Stomach (tissue), 4 donors: ENCODE measurements around the gene TSC22D4.

Experiments
- EP300 ChIP-seq: sonication (generic); formaldehyde crosslinking; IDR thresholded peaks from one replicate; pipeline ENCODE4 v1.6.1; 2017; ENCODE audit warnings: antibody characterized with exemption
- POLR2A ChIP-seq, 4 donors: fragments of 450-650 bp; IDR thresholded peaks; one replicate each; pipeline ENCODE4 v1.6.1; 2016; ENCODE audit warnings: antibody characterized with exemption in 4 of 4, control low read depth in 2 of 4, mild to moderate bottlenecking in 1 of 4, moderate library complexity in 1 of 4
- POLR2AphosphoS5 ChIP-seq, 3 donors: sonication (generic); formaldehyde crosslinking; IDR thresholded peaks; one replicate each; pipeline ENCODE4 v1.6.1; 2016; ENCODE audit warnings: antibody characterized with exemption in 3 of 3
- TF ChIP-seq, protein P1 (sequence below), 7 experiments: fragments of 450-650 bp in 4 of 7; fragments of 200-600 bp in 3 of 7; sonication (generic) in 3 of 7; IDR thresholded peaks; one replicate each; pipeline ENCODE4 v1.5.1; 2016 to 2019; ENCODE audit warnings: antibody characterized with exemption in 7 of 7, control low read depth in 2 of 7, mild to moderate bottlenecking in 1 of 7

DNA sequence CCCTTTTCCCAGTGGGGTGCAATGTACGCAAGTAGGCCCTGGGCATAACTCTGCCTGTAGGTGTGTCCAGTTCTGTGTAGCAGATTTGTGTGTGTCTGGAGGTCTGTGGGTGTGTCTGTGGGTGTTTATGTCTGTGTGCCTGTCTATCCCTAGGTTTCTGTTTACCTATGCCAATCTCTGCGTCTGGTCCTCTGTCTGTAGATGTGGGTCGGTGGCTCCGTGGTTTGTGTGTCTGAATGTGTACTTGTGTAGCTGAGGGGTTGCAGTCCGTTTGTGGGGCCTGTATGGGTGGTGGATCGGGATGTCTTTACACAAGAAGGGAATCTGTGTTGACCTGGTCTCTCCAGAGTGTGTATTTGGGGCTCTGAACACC is 5.6 kb upstream of the TSC22D4 start:
- TF ChIP-seq, protein P1, sequence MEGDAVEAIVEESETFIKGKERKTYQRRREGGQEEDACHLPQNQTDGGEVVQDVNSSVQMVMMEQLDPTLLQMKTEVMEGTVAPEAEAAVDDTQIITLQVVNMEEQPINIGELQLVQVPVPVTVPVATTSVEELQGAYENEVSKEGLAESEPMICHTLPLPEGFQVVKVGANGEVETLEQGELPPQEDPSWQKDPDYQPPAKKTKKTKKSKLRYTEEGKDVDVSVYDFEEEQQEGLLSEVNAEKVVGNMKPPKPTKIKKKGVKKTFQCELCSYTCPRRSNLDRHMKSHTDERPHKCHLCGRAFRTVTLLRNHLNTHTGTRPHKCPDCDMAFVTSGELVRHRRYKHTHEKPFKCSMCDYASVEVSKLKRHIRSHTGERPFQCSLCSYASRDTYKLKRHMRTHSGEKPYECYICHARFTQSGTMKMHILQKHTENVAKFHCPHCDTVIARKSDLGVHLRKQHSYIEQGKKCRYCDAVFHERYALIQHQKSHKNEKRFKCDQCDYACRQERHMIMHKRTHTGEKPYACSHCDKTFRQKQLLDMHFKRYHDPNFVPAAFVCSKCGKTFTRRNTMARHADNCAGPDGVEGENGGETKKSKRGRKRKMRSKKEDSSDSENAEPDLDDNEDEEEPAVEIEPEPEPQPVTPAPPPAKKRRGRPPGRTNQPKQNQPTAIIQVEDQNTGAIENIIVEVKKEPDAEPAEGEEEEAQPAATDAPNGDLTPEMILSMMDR (IDR thresholded peaks at IDR 0.05): no peak
- TF ChIP-seq POLR2A (IDR thresholded peaks at IDR 0.05): no peak
- no peak for TF ChIP-seq POLR2AphosphoS5 (IDR thresholded peaks at IDR 0.05)
- no peak for TF ChIP-seq EP300
